Measurements from ENCODE around the gene ATP6V1B1. TPM values are rescaled to one million over a fixed set of nuclear protein-coding genes. Genes with fewer than 3 reads are reported as not detected.

ATP6V1B1 gene
- total RNA-seq, 1 donor from 2014 or later: not detected

DNA sequence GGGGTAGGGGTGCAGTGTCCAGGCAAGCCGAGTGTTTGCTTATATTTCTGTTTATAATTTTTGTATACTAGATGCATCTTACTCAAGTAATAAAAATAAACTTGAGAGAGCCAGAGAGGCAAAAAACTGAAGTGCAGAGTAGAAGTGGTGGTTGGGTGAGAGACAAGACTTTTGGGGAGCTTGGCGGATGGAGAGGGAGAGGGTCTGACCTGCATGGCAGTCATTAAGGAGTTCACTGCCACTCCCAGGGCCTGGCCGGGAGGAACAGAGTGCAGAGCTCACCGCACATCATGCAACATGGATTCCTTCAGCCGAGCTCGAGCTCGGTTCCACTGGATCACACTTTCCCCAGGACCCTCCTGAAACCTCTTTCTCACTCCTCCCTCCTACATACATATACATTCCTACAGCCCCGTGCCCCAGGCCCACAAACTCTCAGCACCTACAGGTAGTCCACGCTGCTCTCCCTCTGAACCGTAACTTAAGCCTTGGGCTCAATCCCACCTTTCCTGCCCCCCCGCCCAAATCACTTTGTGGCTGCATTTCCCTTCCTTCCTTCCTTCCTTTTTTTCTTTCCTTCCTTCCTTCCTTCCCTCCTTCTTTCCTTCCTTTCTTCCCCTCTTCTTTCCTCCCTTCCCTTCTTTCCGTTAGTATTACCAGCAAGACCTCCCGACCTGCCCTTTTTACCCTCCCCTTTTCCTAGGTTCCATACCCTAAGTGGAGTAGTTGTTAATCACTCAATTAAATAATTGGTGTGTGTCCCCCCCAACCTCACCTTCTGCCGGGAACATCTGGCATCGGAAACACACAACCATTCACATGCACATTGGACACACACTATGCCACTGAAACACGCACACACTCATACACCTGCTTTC is 37.1 kb upstream of the ATP6V1B1 start:
- intact Hi-C loops (cut with micrococcal nuclease): no loop called here
- ATAC-seq (no peak), DNase-seq (no peak)

DNA sequence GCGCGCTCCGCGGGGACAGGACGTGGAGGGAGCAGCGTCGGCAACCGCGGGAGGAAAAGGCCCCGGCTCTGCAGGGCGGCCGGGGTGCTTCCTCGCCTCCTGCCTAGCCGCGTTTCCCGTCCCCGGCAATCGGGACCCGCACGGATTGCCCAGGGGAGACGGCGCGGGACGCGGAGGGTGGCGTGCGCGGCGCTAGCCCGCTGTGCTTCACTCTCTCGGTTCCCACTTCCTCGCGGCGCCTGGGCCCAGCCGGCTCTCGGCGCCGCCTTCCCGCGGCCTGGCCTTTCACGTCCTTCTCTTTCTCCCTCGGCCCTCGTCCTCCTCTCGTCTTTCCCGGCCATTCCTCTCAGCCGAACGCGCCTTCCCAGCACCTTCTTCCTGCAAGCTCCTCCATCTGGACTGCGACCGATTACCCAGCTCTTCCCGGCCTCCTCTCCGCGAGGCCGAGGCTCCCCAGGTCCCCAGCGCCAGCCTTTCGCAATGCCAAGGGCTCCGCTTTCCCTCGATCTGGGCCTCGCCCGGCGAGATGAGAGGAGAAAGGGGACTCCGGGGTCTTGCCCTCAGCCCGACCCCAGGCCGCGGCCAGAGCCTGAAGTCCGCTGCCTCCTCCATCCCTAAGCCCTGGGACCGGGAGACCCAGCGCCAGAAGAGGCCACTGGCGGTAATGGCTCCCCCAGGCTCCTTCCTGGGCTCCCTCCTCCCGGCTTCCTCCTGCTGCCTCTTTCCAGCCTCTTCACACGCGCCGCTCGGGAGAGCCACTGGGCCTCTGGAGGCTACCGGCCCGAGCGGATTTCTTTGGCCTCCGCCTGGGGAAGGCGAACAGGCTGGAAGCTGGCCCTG is 34.3 kb upstream of the ATP6V1B1 start:
- peak; percentile 60 for ATAC-seq
- intact Hi-C loops (cut with micrococcal nuclease): no loop called here
- DNase-seq: peak; percentile 41

DNA sequence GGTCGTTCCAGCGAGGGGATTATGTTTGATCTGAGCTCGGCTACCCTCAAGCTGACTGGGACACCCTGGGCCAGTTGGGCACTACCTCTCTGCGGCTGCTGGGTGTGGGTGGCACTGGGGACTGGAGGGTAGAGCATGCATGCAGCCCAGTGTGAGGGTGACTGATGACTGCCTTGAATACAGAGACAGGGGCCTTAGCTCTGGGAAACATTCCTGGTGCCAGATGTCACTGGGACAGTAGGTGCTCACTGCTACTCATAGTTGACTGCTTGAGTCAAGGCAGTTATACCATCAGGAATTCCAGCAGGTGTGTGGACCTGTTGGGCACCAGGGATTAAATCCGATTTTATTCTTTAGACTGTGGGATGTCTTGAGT is 33.6 kb upstream of the ATP6V1B1 start:
- ATAC-seq: no peak
- DNase-seq: no peak
- intact Hi-C loops (cut with micrococcal nuclease): no loop called here

GRCh38 chr2:70902579-70902978 is 33.1 kb upstream of the ATP6V1B1 start:
- DNase-seq (no peak), ATAC-seq (no peak)
- intact Hi-C loops (cut with micrococcal nuclease): no loop called here

DNA sequence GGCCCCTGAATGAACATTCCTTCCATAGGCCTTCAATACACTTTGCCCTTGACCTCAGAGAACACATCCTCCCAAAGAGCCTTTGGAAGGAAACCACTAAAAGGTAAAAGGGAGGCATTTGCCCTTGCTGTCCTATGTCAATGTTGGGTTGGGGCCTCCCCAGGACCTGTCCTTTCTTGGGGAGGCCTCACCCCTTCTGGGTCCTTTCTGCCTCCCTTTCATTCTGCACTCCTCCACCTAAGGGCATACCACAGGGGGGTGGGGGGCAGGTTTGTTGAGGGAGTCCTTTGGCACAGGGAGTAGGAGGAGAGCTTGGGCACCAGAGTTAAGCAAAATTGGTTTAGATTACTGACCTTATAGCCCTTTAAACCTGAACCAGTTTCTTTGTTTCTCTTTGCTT is 32.5 kb upstream of the ATP6V1B1 start:
- DNase-seq (no peak), ATAC-seq (no peak)
- intact Hi-C loops (cut with micrococcal nuclease): no loop called here

DNA sequence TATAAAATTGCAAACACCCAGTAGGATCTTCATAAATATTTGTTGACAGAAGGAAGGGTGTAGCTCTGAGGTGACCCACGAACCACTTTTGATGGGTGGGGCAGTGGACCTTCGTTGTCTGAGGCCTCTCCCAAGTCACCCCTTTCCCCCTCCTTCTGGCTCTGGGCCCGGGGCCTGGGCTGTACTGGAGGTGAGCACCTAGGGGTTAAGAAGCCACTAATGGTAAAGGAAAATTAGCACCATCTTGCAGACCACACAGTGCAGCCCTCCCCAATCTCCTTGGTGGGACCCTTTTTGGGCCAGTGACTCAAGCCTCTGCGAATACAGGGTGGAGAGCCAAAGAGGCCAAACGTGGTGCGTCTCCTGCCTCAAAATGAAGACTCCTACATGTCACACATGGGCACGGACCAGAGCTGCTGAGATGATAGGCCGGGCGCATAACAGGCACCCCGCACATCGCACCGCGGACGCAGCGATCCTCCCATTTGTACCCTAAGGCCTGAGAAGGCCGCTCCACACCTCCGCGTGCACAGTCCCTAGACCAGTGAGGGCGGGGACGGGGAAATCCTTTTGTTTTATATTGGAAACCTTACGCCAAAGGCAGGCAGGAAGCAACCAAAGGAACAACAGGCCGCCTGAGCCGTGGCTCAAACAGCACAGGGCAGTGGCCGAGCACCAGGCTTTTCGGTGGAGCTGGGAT is 31.9 kb upstream of the ATP6V1B1 start:
- ATAC-seq: no peak
- DNase-seq: no peak
- intact Hi-C loops (cut with micrococcal nuclease): no loop called here

GRCh38 chr2:70904371-70905216 is 31.1 kb upstream of the ATP6V1B1 start:
- ATAC-seq (no peak), DNase-seq (no peak)
- intact Hi-C loops (cut with micrococcal nuclease): no loop called here

- ATAC-seq (no peak), DNase-seq (no peak)
- intact Hi-C loops (cut with micrococcal nuclease): no loop called here
These were observed 30.0 kb upstream of the ATP6V1B1 start for GRCh38 chr2:70905443-70906421.

- ATAC-seq: no peak
These were observed 29.2 kb upstream of the ATP6V1B1 start for GRCh38 chr2:70906439-70907005.

GRCh38 chr2:70907130-70908057 is 28.3 kb upstream of the ATP6V1B1 start:
- ATAC-seq (no peak), DNase-seq (no peak)
- intact Hi-C loops (cut with micrococcal nuclease): no loop called here

More at GRCh38 chr2:70906439-70907005, 29.2 kb upstream of the ATP6V1B1 start:
- no peak for DNase-seq
- intact Hi-C loops (cut with micrococcal nuclease): no loop called here

GRCh38 chr2:70916291-70916690 is 19.4 kb upstream of the ATP6V1B1 start:
- no peak for ATAC-seq
- intact Hi-C loops (cut with micrococcal nuclease): no loop called here
- DNase-seq: no peak

GRCh38 chr2:70918016-70918415 is 17.7 kb upstream of the ATP6V1B1 start:
- ATAC-seq (no peak), DNase-seq (no peak)
- intact Hi-C loops (cut with micrococcal nuclease): no loop called here

DNA sequence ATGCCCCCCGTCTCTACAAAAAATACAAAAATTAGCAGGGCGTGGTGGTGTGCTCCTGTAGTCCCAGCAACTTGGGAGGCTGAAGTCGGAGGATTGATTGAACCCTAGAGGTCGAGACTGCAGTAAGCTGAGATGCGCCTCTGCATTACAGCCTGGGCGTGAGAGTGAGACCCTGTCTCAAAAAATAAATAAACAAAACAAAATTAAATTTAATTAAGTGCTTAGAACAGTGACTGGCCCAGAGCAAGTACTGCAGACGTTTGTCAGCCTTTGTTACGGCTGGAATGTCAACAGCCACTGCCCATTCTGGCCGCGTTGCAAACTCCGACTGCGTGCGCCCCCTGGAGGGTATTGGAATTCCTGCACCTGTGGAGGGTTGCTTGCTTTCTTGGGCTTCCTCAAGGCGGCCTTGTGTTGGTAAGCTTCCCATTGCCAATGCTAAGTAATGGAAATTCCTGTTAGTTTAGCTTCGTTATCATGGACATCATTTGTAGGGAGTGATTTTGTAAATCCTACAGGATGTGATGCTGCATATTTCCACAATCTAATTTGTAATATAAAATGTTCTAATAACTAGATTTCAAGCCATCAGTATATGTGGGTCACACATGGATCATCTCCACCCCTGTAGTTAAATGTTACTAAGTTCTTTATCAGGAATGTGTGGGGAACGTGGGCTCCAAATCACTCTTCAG is 15.9 kb upstream of the ATP6V1B1 start:
- peak; percentile 82 for DNase-seq
- intact Hi-C loops (cut with micrococcal nuclease): no loop called here
- peak; percentile 89 for ATAC-seq

- ATAC-seq (no peak), DNase-seq (no peak)
- intact Hi-C loops (cut with micrococcal nuclease): no loop called here
These were observed 15.4 kb upstream of the ATP6V1B1 start for GRCh38 chr2:70920367-70920715.

DNA sequence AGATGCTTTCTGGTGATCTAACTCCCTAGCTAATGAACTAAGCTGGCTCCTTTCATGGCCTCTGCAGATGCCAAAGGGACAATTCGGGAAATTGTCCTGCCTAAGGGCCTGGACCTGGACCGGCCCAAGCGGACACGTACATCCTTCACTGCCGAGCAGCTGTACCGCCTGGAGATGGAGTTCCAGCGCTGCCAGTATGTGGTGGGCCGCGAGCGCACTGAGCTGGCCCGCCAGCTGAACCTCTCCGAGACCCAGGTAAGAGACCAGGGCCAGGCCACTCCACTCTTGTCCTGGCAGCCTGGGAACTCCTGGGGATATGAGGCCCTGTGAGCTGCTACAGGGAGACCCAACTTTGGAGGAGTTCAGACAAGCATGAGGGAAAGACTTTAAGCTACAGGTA is 14.7 kb upstream of the ATP6V1B1 start:
- ATAC-seq: no peak
- no peak for DNase-seq
- intact Hi-C loops (cut with micrococcal nuclease): no loop called here

DNA sequence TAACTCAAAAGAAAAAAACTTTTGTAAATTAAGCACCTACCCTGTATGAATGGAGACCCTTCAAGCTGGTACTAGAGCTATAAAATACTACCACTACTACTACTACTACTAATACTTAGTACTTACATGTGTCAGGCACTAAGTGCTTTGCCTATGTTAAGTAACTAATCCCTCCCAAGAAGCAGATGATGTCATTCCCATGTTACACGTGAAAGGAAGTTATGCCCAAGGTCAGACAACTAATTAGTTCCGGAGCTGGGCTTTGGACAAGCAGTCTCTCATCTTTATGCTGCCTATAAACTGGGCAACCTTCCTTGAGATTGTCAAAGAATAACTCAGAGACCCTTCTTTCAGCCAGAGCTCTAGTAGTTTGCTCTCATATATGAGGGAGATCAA is 13.9 kb upstream of the ATP6V1B1 start:
- no peak for ATAC-seq
- no peak for DNase-seq
- intact Hi-C loops (cut with micrococcal nuclease): loop anchor here (2.0 kb wide), 1 partner anchor 59 kb away; no protein-coding TSS in a partner anchor

All from left ventricle myocardium superior (tissue), 1 donor.